ENCODE results near the gene RBM22.
A peak's percentile ranks its signal among the peaks of the same experiment; 100 is the strongest.

Gene RBM22

GRCh38 chr5:150642991-150643710 is 57.7 kb downstream of the RBM22 start:
- H3K27ac Mint-ChIP-seq: peak overlapping the region; percentile 96 to 98 (median 97)
- TF ChIP-seq CTCF (IDR thresholded peaks at IDR 0.05; ENCODE audit: unreplicated experiment in 3 of 3): no peak
- peaks cover 84% of the 10 kb centered on the region for H3K4me1 Mint-ChIP-seq
- H3K9me3 Mint-ChIP-seq: no peaks in the 10 kb centered on the region
- H3K4me3 Mint-ChIP-seq: peak overlapping the region; percentile 81 to 91 (median 82)
- peaks cover 3% of the 10 kb centered on the region for H3K27me3 Mint-ChIP-seq (ENCODE audit: low read depth)
- peaks cover 15% of the 10 kb centered on the region for H3K36me3 Mint-ChIP-seq (ENCODE audit: low read depth)

GRCh38 chr5:150642567-150642927 is 58.3 kb downstream of the RBM22 start:
- Mint-ChIP-seq H3K27me3 (ENCODE audit: low read depth) (peaks cover 3% of the 10 kb centered on the region), H3K36me3 (ENCODE audit: low read depth) (peaks cover 12% of the 10 kb centered on the region), H3K4me1 (peaks cover 86% of the 10 kb centered on the region), H3K27ac (peak overlapping the region; percentile 96 to 98 (median 97)), H3K4me3 (peak overlapping the region; percentile 81 to 91 (median 82)), H3K9me3 (no peaks in the 10 kb centered on the region)
- no peak for TF ChIP-seq CTCF (IDR thresholded peaks at IDR 0.05; ENCODE audit: unreplicated experiment in 3 of 3)

- Mint-ChIP-seq H3K4me3 (peak overlapping the region; percentile 81 to 91 (median 82)), H3K4me1 (peaks cover 86% of the 10 kb centered on the region), H3K27ac (peak overlapping the region; percentile 96 to 98 (median 97)), H3K36me3 (ENCODE audit: low read depth) (peaks cover 8% of the 10 kb centered on the region), H3K27me3 (ENCODE audit: low read depth) (peaks cover 3% of the 10 kb centered on the region), H3K9me3 (no peaks in the 10 kb centered on the region)
- no peak for TF ChIP-seq CTCF (IDR thresholded peaks at IDR 0.05; ENCODE audit: unreplicated experiment in 3 of 3)
Observed at GRCh38 chr5:150641824-150642566, 58.9 kb downstream of the RBM22 start.

GRCh38 chr5:150641006-150641570 is 59.8 kb downstream of the RBM22 start:
- Mint-ChIP-seq H3K9me3 (no peaks in the 10 kb centered on the region), H3K4me3 (peak overlapping the region; percentile 81 to 91 (median 82)), H3K27me3 (ENCODE audit: low read depth) (peaks cover 3% of the 10 kb centered on the region), H3K27ac (peak overlapping the region; percentile 96 to 98 (median 97)), H3K36me3 (ENCODE audit: low read depth) (peaks cover 8% of the 10 kb centered on the region), H3K4me1 (peaks cover 95% of the 10 kb centered on the region)
- TF ChIP-seq CTCF (IDR thresholded peaks at IDR 0.05; ENCODE audit: unreplicated experiment in 3 of 3): no peak

Measured in nephron (organoid).